ENCODE data around the gene MYL10.
"Not testable (repeated sequence)": the region's sequence is repeated elsewhere in the genome, so short reads cannot be mapped to it uniquely, and the experiment has no call there.

The MYL10 gene

GRCh38 chr7:101620991-101621390 is 8.1 kb downstream of the MYL10 start:
- no peak for DNase-seq (ENCODE audit: insufficient read length, low spot score)
- no peak for FAIRE-seq

DNA sequence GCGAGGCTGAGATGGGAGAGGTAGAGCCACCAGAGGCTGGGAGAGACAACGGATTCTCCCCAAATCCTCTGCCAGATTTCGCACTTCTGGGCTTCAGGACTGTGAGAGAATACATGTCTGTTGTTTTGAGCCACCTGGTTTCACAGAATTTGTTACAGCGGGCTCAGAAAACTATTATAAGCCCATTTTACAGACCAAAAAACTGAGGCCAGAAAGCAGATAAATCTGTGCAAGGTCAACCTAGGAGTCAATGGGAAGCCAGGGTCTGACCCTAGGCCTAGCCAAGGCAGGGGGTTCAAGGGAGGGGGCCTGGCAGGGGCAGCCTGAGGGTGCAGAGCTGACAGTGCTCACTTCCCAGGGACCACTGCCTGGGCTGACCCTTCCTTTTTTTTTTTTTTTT is 8.7 kb downstream of the MYL10 start:
- DNase-seq (ENCODE audit: insufficient read length, low spot score) = no peak
- no peak for FAIRE-seq

GRCh38 chr7:101618916-101619315 is 10.2 kb downstream of the MYL10 start:
- FAIRE-seq (no peak), DNase-seq (ENCODE audit: insufficient read length, low spot score) (no peak)

DNA sequence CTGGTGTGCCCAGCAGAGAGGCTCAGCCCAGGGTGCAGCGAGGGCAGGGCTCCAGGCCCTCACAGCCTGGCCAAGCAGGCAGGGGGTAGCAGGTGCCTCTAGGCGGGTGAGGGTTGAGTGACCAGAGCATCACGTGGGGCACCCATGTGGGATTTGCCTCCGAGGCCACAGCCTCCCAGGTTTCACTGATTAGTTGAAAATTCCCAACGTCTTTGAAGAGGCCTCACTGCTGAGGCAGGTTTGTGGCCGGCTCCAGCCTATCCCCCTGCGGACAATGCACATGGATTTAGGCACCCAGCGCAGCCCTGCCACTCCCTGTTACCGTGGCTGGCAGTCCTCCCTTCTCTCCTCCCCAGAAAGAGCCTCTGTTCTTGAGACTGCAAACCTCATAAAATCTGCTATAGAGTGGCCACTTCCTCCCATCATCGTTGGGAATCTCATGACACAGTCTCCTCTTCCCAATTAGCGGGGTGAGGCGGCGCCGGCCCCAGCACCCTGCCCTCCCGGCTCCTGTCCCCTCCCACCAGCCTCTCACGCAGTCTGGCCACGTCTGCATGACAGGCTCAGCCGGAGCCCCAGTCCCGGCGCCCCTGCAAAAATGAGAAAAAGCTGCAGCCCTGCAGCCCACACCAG is 10.8 kb downstream of the MYL10 start:
- no peak for DNase-seq (ENCODE audit: insufficient read length, low spot score)
- FAIRE-seq = no peak

- FAIRE-seq (no peak), DNase-seq (ENCODE audit: insufficient read length, low spot score) (no peak)
Observed at GRCh38 chr7:101617451-101618206, 11.5 kb downstream of the MYL10 start.

DNA sequence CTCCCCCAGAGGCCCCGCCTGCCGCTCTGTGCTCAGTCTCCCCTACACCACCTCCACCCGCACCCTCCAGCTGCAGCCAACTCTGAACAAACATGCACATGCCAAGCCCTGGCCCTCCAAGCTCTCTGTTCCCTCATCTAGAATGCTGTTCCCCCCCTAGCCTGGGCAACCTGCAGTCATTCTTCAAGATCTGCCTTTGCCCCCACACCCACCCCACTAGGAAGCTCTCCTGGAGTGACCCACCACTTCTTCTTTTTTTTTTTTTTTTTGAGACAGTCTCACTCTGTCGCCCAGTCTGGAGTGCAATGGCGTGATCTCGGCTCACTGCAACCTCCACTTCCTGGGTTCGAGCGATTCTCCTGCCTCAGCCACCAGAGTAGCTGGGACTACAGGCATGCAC is 13.7 kb downstream of the MYL10 start:
- DNase-seq (ENCODE audit: insufficient read length, low spot score) (no peak), FAIRE-seq (no peak)

- FAIRE-seq (no peak), DNase-seq (ENCODE audit: insufficient read length, low spot score) (no peak)
Observed at GRCh38 chr7:101614939-101615302, 14.2 kb downstream of the MYL10 start.

DNA sequence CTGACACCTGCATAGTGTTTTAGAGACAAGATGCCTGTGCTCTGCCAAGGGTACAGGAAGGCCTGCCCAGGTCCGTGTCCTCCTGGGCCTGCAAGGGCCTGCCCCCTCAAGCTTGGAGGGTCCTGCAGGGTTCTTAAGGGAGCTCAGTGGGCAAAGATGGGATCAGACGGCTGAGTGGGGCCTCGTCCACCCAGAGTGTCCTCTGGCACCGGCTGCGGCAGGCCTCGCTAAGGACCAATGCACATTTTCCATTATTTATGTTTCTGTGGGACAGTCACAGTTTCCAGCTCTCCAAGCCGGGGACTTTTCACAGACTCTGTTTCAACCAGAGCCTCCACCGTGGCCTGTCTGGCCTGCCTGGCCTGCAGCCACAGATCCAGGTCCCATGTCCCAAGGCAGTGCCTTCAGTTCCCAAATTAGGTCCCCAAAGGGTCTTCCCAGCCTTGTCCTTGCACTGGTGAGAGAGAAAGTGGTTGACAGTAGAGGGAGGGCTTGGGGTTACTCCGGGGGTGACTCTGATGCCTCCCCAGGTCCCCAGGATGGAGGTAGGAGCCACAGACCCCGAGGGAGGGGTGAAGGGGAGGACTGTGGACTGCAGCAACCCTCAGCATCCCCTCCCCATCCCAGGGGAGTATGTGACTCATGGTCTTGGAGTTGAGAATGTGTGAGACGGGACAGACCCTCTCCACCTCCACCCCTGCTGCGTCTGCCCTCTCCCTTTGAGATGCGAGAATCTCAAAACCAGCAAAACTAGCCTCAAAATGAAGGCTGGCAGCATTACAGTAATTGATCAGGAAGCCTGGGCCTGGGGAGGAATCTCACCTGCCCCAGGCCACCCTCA is 14.8 kb downstream of the MYL10 start:
- DNase-seq (ENCODE audit: insufficient read length, low spot score) = no peak
- no peak for FAIRE-seq

GRCh38 chr7:101612885-101613515 is 16.1 kb downstream of the MYL10 start:
- DNase-seq (ENCODE audit: insufficient read length, low spot score) (no peak), FAIRE-seq (no peak)

DNA sequence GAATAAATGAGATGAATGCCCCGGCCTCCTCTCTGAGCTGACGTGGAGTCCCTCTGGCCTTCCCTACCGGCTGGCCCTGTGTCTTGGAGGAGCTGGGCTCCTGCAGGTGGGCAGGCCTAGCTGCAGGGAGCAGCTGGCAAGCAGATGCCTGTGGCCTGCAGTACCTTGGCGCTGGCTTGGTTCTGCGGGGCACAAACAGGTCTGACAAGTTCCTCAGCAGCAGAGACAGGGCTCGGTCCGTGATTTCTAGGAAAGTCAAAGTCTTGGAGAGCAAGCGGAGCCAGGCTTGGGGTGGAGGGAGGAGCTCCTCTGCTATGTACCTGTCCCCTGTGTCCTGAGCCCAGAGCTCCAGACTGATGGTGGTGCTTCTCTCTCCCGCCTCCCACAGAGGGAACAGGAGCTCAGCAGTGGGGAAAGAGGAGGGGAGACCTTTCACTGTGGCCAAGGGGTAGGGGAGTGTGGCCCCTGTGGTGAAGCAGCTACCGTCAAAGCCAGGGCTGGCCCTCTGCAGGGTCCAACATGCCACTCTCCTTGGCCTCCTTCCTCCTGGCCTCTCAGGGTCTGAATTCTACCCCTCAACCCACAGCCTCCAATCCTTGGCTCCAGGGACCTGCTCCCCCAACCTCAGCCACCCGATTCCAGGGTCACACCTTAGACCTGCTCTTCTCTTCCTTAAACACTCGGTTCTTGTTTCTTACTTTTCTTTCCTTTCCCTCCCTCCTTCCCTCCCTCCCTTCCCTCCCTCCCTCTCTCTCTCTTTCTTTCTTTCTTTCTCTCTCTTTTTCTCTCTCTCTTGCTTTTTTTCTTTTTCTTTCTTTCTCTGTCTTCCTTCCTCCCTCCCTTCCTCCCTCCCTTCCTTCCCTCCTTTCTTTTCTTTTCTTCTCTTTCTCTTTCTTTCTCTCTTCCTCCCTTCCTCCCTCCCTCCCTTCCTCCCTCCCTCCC is 20.1 kb downstream of the MYL10 start:
- FAIRE-seq = no peak
- no peak for DNase-seq (ENCODE audit: insufficient read length, low spot score)

- no peak for FAIRE-seq
- no peak for DNase-seq (ENCODE audit: insufficient read length, low spot score)
Observed at GRCh38 chr7:101606498-101606923, 22.6 kb downstream of the MYL10 start.

- FAIRE-seq (no peak), DNase-seq (ENCODE audit: insufficient read length, low spot score) (no peak)
Observed at GRCh38 chr7:101605611-101606497, 23.2 kb downstream of the MYL10 start.

GRCh38 chr7:101604934-101605332 is 24.2 kb downstream of the MYL10 start:
- not testable (repeated sequence) for FAIRE-seq; DNase-seq (ENCODE audit: insufficient read length, low spot score)

DNA sequence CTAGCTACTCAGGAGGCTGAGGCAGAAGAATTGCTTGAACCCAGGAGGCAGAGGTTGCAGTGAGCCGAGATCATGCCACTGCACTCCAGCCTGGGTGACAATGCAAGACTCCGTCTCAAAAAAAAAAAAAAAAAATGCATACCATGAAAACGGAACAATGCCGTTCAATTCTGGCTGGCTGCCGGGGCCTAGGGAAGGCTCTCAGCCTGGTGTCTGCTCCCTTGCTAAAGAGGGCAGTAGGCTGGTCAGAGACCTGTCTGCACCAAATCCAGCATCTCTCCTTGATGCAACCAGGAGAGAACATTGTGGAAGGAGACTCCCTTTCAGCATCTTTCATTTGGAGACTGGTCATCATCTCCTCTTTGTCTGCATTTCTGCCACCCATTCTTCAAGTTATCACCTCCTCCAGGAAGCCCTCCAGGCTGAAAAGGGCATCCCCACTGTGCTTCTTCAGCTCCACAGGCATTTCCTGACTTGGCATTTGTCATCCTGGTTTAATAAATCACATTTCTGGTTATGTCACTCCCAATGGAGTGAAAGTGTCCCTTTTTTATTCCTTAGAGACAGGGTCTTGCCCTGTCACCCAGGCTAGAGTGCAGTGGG is 24.7 kb downstream of the MYL10 start:
- no peak for DNase-seq (ENCODE audit: insufficient read length, low spot score)
- no peak for FAIRE-seq

- peak; percentile 60 for DNase-seq (ENCODE audit: insufficient read length, low spot score)
- FAIRE-seq = peak; percentile 84
Observed at GRCh38 chr7:101602484-101603241, 26.4 kb downstream of the MYL10 start.

DNA sequence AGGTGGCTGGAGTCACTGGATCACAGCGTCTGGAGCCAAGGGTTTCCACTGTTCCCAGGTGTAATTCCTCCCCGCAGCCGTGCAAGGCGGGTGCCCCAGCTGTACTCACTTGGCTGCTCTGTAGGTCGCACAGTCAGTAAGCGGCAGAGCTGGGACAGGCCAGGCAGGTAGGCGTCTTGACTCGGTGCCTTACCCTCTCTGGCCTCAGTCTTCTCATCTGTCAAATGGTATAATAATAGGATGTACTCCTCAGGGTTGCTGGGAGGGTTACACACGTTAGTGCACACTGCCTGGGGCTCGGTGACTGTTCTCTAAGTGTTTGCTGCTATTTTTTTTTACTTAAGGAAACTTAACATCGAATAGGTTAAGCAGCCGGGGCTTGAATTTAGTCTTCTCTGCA is 27.0 kb downstream of the MYL10 start:
- FAIRE-seq (no peak), DNase-seq (ENCODE audit: insufficient read length, low spot score) (no peak)

DNA sequence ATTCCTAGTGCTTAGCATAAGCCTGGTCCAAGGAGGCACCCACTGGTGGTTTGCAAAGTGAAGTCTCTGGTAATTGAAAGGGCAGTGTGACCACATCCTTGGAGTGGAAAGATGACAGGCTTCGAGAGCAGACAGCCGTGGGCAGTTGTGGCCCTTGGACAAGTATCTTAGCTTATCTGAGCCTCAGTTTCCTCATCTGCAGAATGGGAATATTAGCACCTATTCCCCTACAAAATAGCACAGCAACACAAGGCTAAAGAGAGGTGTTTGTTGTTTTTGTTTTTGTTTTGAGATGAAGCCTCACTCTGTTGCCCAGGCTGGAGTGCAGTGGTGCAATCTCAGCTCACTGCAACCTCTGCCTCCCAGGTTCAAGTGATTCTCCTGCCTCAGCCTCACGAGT is 29.3 kb downstream of the MYL10 start:
- FAIRE-seq (no peak), DNase-seq (ENCODE audit: insufficient read length, low spot score) (no peak)

Measured in GM19239 (cell line).